Ovary (tissue), 3 donors: ENCODE results near the gene TEX261.

Experiments used
- CTCF ChIP-seq, 3 donors: fragments of 450-650 bp in 2 of 3; fragments of 200-600 bp in 1 of 3; IDR thresholded peaks; one replicate each; pipeline versions ENCODE4 v1.5.1 to v1.8.0; 2016 to 2022; ENCODE audit warnings: antibody characterized with exemption in 3 of 3, mild to moderate bottlenecking in 1 of 3
- EP300 ChIP-seq: sonication (generic); formaldehyde crosslinking; IDR thresholded peaks from one replicate; pipeline ENCODE4 v1.6.1; 2017; ENCODE audit warnings: antibody characterized with exemption
- POLR2A ChIP-seq: fragments of 450-650 bp; IDR thresholded peaks from one replicate; pipeline ENCODE4 v1.6.1; 2017; ENCODE audit warnings: antibody characterized with exemption, mild to moderate bottlenecking, moderate library complexity
- donor health status: DM: no; HTN: no; CAD: no.

GRCh38 chr2:71000780-71001591 lies 6.3 kb upstream of the TEX261 start:
- TF ChIP-seq CTCF (IDR thresholded peaks at IDR 0.05) = peak; percentile 53 to 92 (median 70)
- TF ChIP-seq POLR2A = no peak
- no peak for TF ChIP-seq EP300
